Measurements from ENCODE around the gene CD300C. TPM values are rescaled to one million over a fixed set of nuclear protein-coding genes. Genes with fewer than 3 reads are reported as not detected.

The CD300C gene
- polyA plus RNA-seq, 1 experiment, result 0.05 TPM

GRCh38 chr17:74536890-74537289, 9.0 kb downstream of the CD300C start:
- CTCF ChIA-PET, result no interaction called here
- POLR2A ChIA-PET, result no interaction called here
- TF ChIP-seq, protein P1, sequence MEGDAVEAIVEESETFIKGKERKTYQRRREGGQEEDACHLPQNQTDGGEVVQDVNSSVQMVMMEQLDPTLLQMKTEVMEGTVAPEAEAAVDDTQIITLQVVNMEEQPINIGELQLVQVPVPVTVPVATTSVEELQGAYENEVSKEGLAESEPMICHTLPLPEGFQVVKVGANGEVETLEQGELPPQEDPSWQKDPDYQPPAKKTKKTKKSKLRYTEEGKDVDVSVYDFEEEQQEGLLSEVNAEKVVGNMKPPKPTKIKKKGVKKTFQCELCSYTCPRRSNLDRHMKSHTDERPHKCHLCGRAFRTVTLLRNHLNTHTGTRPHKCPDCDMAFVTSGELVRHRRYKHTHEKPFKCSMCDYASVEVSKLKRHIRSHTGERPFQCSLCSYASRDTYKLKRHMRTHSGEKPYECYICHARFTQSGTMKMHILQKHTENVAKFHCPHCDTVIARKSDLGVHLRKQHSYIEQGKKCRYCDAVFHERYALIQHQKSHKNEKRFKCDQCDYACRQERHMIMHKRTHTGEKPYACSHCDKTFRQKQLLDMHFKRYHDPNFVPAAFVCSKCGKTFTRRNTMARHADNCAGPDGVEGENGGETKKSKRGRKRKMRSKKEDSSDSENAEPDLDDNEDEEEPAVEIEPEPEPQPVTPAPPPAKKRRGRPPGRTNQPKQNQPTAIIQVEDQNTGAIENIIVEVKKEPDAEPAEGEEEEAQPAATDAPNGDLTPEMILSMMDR (IDR thresholded peaks at IDR 0.05; ENCODE audit: insufficient read depth, low read depth, low read length), result no peak
- no peak for DNase-seq (ENCODE audit: low read depth)
- Histone ChIP-seq H3K27me3 (ENCODE audit: control insufficient read depth, insufficient read depth, low read length) (no peaks in the 10 kb centered on the region), H3K36me3 (ENCODE audit: control insufficient read depth, insufficient read depth, low read length) (no peaks in the 10 kb centered on the region), H3K4me3 (ENCODE audit: low read depth, low read length) (no peak overlapping the region)

- DNase-seq (ENCODE audit: low read depth), result no peak
- CTCF ChIA-PET, result no interaction called here
- Histone ChIP-seq H3K27me3 (ENCODE audit: control insufficient read depth, insufficient read depth, low read length) (no peaks in the 10 kb centered on the region), H3K4me3 (ENCODE audit: low read depth, low read length) (no peak overlapping the region), H3K36me3 (ENCODE audit: control insufficient read depth, insufficient read depth, low read length) (no peaks in the 10 kb centered on the region)
- POLR2A ChIA-PET, result no interaction called here
- TF ChIP-seq, protein P1 (IDR thresholded peaks at IDR 0.05; ENCODE audit: insufficient read depth, low read depth, low read length), result no peak
These were observed 13.8 kb downstream of the CD300C start for GRCh38 chr17:74532115-74532514.

- CTCF ChIA-PET, result no interaction called here
These were observed 14.6 kb downstream of the CD300C start, which contains the start of gene CD300LB for GRCh38 chr17:74531231-74531761. CD300LB (minus strand) TSS chr17:74531475; CDS start chr17:74531350, 125 bp downstream.

GRCh38 chr17:74530831-74531150, 15.1 kb downstream of the CD300C start:
- no peak overlapping the region for H3K4me3 ChIP-seq (ENCODE audit: low read depth, low read length)
- ChIA-PET CTCF (no interaction called here), POLR2A (no interaction called here)
- no peaks in the 10 kb centered on the region for H3K36me3 ChIP-seq (ENCODE audit: control insufficient read depth, insufficient read depth, low read length)
- TF ChIP-seq, protein P1 (IDR thresholded peaks at IDR 0.05; ENCODE audit: insufficient read depth, low read depth, low read length), result no peak
- no peak for DNase-seq (ENCODE audit: low read depth)
- H3K27me3 ChIP-seq (ENCODE audit: control insufficient read depth, insufficient read depth, low read length), result no peaks in the 10 kb centered on the region

More at GRCh38 chr17:74531231-74531761, 14.6 kb downstream of the CD300C start, which contains the start of gene CD300LB:
- H3K4me3 ChIP-seq (ENCODE audit: low read depth, low read length), result no peak within 1 kb of the TSS
- DNase-seq (ENCODE audit: low read depth), result no peak
- no peaks in the 10 kb centered on the region for H3K36me3 ChIP-seq (ENCODE audit: control insufficient read depth, insufficient read depth, low read length)
- TF ChIP-seq, protein P1 (IDR thresholded peaks at IDR 0.05; ENCODE audit: insufficient read depth, low read depth, low read length), result no peak
- POLR2A ChIA-PET, result no interaction called here
- no peaks in the 10 kb centered on the region for H3K27me3 ChIP-seq (ENCODE audit: control insufficient read depth, insufficient read depth, low read length)

DNA sequence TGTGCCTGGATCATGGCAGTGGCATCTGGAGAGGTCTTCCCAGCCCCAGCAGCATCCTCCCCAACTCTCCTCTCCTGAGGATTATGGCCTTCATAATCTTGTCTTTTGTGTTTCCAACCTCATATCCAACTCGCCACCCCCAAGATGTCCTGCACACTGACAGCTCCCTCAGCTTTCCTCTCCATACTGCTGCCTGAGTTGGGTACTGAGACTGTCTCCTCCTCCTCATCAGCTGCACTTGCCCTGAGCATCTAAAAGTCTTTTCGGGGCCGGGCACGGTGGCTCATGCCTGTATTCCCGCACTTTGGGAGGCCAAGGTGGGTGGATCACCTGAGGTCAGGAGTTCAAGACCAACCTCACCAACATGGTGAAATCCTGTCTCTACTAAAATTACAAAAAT, 16.7 kb downstream of the CD300C start:
- CTCF ChIA-PET, result no interaction called here
- H3K36me3 ChIP-seq (ENCODE audit: control insufficient read depth, insufficient read depth, low read length), result no peaks in the 10 kb centered on the region
- H3K4me3 ChIP-seq (ENCODE audit: low read depth, low read length), result no peak overlapping the region
- no peaks in the 10 kb centered on the region for H3K27me3 ChIP-seq (ENCODE audit: control insufficient read depth, insufficient read depth, low read length)
- POLR2A ChIA-PET, result no interaction called here
- DNase-seq (ENCODE audit: low read depth), result no peak
- TF ChIP-seq, protein P1 (IDR thresholded peaks at IDR 0.05; ENCODE audit: insufficient read depth, low read depth, low read length), result no peak
